Measurements from ENCODE around the gene APCDD1L. TPM values are rescaled to one million over a fixed set of nuclear protein-coding genes. Genes with fewer than 3 reads are reported as not detected.

The APCDD1L gene
- total and polyA plus RNA-seq, 4 donors, result 0.04 TPM; not detected in 3

DNA sequence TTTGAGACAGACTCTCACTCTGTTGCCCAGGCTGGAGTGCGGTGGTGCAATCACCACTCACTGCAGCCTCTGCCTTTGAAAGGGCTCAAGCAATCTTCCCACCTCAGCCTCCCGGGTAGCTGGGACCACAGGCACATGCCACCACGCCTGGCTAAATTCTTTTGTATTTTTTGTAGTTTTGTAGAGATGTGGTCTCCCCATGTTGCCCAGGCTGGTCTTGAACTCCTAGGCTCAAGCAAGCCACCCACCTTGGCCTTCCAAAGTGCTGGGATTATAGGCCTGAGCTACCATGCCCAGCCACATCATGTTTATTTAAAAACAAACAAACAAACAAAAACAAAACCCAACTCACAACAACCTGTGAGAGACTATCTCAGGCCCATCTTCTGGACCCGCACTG is 29.7 kb upstream of the APCDD1L start (continued):
- TF ChIP-seq, protein P1, sequence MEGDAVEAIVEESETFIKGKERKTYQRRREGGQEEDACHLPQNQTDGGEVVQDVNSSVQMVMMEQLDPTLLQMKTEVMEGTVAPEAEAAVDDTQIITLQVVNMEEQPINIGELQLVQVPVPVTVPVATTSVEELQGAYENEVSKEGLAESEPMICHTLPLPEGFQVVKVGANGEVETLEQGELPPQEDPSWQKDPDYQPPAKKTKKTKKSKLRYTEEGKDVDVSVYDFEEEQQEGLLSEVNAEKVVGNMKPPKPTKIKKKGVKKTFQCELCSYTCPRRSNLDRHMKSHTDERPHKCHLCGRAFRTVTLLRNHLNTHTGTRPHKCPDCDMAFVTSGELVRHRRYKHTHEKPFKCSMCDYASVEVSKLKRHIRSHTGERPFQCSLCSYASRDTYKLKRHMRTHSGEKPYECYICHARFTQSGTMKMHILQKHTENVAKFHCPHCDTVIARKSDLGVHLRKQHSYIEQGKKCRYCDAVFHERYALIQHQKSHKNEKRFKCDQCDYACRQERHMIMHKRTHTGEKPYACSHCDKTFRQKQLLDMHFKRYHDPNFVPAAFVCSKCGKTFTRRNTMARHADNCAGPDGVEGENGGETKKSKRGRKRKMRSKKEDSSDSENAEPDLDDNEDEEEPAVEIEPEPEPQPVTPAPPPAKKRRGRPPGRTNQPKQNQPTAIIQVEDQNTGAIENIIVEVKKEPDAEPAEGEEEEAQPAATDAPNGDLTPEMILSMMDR (IDR thresholded peaks at IDR 0.05; ENCODE audit: low read depth, low read length, missing input control), result no peak
- TF ChIP-seq JUND (IDR thresholded peaks at IDR 0.05), result no peak
- TF ChIP-seq, protein P2, sequence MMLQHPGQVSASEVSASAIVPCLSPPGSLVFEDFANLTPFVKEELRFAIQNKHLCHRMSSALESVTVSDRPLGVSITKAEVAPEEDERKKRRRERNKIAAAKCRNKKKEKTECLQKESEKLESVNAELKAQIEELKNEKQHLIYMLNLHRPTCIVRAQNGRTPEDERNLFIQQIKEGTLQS (IDR thresholded peaks at IDR 0.05), result no peak
- no peak for TF ChIP-seq YY1 (IDR thresholded peaks at IDR 0.05)
- no peak for TF ChIP-seq EGR1 (IDR thresholded peaks at IDR 0.05; ENCODE audit: low read depth in 2 of 2)
- no peak for TF ChIP-seq RXRA (IDR thresholded peaks at IDR 0.05)
- no peak for TF ChIP-seq SP1 (IDR thresholded peaks at IDR 0.05)
- no peak for TF ChIP-seq FOXA1 (IDR thresholded peaks at IDR 0.05)
- no peak for TF ChIP-seq TAF1 (conservative IDR thresholded peaks at IDR 0.05)

DNA sequence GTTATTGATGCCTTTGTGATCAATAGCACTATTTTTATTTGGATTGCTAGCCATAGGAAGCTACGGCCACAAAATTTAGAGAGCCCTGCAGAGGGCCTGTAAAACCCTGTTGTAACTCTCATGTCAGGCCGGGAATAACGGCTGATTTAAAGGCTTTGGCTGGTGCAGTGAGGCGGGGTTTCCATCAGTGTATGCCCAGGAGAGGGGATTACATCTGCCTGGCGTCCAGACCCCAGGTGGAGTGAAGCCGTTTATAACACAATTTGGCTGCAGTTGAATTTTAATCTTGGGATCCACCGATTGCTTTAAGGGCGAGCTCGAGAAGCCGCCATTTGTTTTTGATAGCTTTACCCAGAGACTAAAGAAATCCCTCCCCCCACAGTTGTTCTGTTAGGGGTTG is 29.1 kb upstream of the APCDD1L start:
- no peak for TF ChIP-seq TAF1 (conservative IDR thresholded peaks at IDR 0.05)
- TF ChIP-seq YY1 (IDR thresholded peaks at IDR 0.05), result no peak
- TF ChIP-seq SP1 (IDR thresholded peaks at IDR 0.05), result no peak
- TF ChIP-seq, protein P3, sequence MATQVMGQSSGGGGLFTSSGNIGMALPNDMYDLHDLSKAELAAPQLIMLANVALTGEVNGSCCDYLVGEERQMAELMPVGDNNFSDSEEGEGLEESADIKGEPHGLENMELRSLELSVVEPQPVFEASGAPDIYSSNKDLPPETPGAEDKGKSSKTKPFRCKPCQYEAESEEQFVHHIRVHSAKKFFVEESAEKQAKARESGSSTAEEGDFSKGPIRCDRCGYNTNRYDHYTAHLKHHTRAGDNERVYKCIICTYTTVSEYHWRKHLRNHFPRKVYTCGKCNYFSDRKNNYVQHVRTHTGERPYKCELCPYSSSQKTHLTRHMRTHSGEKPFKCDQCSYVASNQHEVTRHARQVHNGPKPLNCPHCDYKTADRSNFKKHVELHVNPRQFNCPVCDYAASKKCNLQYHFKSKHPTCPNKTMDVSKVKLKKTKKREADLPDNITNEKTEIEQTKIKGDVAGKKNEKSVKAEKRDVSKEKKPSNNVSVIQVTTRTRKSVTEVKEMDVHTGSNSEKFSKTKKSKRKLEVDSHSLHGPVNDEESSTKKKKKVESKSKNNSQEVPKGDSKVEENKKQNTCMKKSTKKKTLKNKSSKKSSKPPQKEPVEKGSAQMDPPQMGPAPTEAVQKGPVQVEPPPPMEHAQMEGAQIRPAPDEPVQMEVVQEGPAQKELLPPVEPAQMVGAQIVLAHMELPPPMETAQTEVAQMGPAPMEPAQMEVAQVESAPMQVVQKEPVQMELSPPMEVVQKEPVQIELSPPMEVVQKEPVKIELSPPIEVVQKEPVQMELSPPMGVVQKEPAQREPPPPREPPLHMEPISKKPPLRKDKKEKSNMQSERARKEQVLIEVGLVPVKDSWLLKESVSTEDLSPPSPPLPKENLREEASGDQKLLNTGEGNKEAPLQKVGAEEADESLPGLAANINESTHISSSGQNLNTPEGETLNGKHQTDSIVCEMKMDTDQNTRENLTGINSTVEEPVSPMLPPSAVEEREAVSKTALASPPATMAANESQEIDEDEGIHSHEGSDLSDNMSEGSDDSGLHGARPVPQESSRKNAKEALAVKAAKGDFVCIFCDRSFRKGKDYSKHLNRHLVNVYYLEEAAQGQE (IDR thresholded peaks at IDR 0.05), result no peak
- TF ChIP-seq HNF4G (IDR thresholded peaks at IDR 0.05), result no peak

DNA sequence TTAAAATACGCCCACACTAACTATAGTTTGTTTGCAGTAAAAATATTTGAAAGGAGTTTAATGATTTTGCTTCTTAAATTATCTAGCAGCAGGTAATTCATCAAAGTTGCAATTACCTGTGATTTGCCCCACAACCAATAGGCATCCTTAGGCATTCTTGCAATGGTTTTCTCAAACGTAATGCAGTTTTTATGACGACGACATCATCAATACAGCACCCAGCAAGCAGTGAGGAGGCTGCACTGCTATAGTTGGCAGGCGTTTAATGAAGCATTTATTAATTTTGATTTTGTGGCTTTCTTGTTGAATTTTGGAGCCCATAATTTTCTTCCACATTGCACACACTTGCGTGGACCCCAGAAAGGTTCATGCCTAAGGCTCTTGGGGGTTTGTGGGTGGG is 28.1 kb upstream of the APCDD1L start:
- DNase-seq (ENCODE audit: low spot score), result no peak
- Histone ChIP-seq H3K9ac (ENCODE audit: low read depth in 1 of 2, low read length in 2 of 2) (no peak overlapping the region), H3K4me1 (ENCODE audit: control insufficient read depth in 4 of 4, insufficient read depth in 4 of 4, low read length in 3 of 4) (no peaks in the 10 kb centered on the region), H3K27ac (ENCODE audit: low read depth in 1 of 2, low read length in 2 of 2) (no peak overlapping the region), H3K9me3 (ENCODE audit: control insufficient read depth in 4 of 4, low read length in 3 of 4) (peaks cover 0 to 2% (median 0%) of the 10 kb centered on the region in 4 donors), H3K27me3 (ENCODE audit: control insufficient read depth in 4 of 4, insufficient read depth in 4 of 4, low read length in 3 of 4) (peaks cover 0 to 8% (median 2%) of the 10 kb centered on the region in 4 donors), H3K36me3 (ENCODE audit: control insufficient read depth in 4 of 4, insufficient read depth in 3 of 4, low read depth in 1 of 4, low read length in 3 of 4) (no peaks in the 10 kb centered on the region), H3K4me3 (ENCODE audit: low read depth in 1 of 3, low read length in 3 of 3) (no peak overlapping the region)
- WGBS, result 81% methylated on average over 6 of the region's 6 CpGs
- TF ChIP-seq FOXA2 (IDR thresholded peaks at IDR 0.05) (no peak), HNF4A (conservative IDR thresholded peaks at IDR 0.05) (no peak)

More for the DNA sequence above, 29.1 kb upstream of the APCDD1L start:
- Histone ChIP-seq H3K36me3 (ENCODE audit: control insufficient read depth in 4 of 4, insufficient read depth in 3 of 4, low read depth in 1 of 4, low read length in 3 of 4) (no peaks in the 10 kb centered on the region), H3K27me3 (ENCODE audit: control insufficient read depth in 4 of 4, insufficient read depth in 4 of 4, low read length in 3 of 4) (peaks cover 0 to 8% (median 2%) of the 10 kb centered on the region in 4 donors), H3K27ac (ENCODE audit: low read depth in 1 of 2, low read length in 2 of 2) (no peak overlapping the region), H3K9me3 (ENCODE audit: control insufficient read depth in 4 of 4, low read length in 3 of 4) (no peaks in the 10 kb centered on the region), H3K4me1 (ENCODE audit: control insufficient read depth in 4 of 4, insufficient read depth in 4 of 4, low read length in 3 of 4) (no peaks in the 10 kb centered on the region), H3K9ac (ENCODE audit: low read depth in 1 of 2, low read length in 2 of 2) (no peak overlapping the region), H3K4me3 (ENCODE audit: low read depth in 1 of 3, low read length in 3 of 3) (no peak overlapping the region)
- 79% methylated on average over 10 of the region's 10 CpGs for WGBS
- DNase-seq (ENCODE audit: low spot score), result no peak
